Measurements from ENCODE around the gene ACYP2.

DNA sequence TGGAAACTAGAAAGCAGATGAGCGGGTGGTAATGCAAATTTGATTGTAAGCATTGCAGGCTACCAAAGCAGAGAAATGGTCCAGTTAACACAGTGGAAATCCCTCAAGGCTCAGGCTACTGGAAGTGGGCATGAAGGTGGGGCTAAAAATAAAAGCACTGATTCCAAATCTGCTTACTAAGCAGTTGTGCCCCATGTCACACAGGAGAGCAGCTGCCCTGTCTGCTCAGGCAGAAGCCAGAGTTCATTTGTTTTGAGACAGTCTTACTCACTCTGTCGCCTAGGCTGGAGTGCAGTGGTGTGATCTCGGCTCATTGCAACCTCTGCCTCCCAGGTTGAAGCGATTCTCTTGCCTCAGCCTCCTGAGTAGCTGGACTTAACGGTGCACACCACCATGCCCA is 183.1 kb downstream of the ACYP2 start:
- TF ChIP-seq, protein P1, sequence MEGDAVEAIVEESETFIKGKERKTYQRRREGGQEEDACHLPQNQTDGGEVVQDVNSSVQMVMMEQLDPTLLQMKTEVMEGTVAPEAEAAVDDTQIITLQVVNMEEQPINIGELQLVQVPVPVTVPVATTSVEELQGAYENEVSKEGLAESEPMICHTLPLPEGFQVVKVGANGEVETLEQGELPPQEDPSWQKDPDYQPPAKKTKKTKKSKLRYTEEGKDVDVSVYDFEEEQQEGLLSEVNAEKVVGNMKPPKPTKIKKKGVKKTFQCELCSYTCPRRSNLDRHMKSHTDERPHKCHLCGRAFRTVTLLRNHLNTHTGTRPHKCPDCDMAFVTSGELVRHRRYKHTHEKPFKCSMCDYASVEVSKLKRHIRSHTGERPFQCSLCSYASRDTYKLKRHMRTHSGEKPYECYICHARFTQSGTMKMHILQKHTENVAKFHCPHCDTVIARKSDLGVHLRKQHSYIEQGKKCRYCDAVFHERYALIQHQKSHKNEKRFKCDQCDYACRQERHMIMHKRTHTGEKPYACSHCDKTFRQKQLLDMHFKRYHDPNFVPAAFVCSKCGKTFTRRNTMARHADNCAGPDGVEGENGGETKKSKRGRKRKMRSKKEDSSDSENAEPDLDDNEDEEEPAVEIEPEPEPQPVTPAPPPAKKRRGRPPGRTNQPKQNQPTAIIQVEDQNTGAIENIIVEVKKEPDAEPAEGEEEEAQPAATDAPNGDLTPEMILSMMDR (tag by site-specific recombination; IDR thresholded peaks at IDR 0.05) = no peak
- TF ChIP-seq, protein P2, sequence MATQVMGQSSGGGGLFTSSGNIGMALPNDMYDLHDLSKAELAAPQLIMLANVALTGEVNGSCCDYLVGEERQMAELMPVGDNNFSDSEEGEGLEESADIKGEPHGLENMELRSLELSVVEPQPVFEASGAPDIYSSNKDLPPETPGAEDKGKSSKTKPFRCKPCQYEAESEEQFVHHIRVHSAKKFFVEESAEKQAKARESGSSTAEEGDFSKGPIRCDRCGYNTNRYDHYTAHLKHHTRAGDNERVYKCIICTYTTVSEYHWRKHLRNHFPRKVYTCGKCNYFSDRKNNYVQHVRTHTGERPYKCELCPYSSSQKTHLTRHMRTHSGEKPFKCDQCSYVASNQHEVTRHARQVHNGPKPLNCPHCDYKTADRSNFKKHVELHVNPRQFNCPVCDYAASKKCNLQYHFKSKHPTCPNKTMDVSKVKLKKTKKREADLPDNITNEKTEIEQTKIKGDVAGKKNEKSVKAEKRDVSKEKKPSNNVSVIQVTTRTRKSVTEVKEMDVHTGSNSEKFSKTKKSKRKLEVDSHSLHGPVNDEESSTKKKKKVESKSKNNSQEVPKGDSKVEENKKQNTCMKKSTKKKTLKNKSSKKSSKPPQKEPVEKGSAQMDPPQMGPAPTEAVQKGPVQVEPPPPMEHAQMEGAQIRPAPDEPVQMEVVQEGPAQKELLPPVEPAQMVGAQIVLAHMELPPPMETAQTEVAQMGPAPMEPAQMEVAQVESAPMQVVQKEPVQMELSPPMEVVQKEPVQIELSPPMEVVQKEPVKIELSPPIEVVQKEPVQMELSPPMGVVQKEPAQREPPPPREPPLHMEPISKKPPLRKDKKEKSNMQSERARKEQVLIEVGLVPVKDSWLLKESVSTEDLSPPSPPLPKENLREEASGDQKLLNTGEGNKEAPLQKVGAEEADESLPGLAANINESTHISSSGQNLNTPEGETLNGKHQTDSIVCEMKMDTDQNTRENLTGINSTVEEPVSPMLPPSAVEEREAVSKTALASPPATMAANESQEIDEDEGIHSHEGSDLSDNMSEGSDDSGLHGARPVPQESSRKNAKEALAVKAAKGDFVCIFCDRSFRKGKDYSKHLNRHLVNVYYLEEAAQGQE (tag by site-specific recombination; IDR thresholded peaks at IDR 0.05) = no peak
- TF ChIP-seq, protein P3, sequence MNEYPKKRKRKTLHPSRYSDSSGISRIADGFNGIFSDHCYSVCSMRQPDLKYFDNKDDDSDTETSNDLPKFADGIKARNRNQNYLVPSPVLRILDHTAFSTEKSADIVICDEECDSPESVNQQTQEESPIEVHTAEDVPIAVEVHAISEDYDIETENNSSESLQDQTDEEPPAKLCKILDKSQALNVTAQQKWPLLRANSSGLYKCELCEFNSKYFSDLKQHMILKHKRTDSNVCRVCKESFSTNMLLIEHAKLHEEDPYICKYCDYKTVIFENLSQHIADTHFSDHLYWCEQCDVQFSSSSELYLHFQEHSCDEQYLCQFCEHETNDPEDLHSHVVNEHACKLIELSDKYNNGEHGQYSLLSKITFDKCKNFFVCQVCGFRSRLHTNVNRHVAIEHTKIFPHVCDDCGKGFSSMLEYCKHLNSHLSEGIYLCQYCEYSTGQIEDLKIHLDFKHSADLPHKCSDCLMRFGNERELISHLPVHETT (tag by site-specific recombination; IDR thresholded peaks at IDR 0.05) = no peak
- TF ChIP-seq YY1 (tag by site-specific recombination; IDR thresholded peaks at IDR 0.05) = no peak
- no peak for TF ChIP-seq ZNF747 (tag by site-specific recombination; IDR thresholded peaks at IDR 0.05)
- TF ChIP-seq SALL2 (tag by site-specific recombination; IDR thresholded peaks at IDR 0.05; ENCODE audit: borderline replicate concordance) = no peak
- TF ChIP-seq ZNF366 (tag by site-specific recombination; conservative IDR thresholded peaks at IDR 0.05) = no peak
- TF ChIP-seq ZNF19 (tag by site-specific recombination; IDR thresholded peaks at IDR 0.05; ENCODE audit: low read depth) = no peak
- no peak for TF ChIP-seq ZNF830 (tag by site-specific recombination; IDR thresholded peaks at IDR 0.05; ENCODE audit: low read depth)

Measured in HEK293 (cell line).